ENCODE data around the gene SERPINB1. TPM values are rescaled to one million over a fixed set of nuclear protein-coding genes. Genes with fewer than 3 reads are reported as not detected.

SERPINB1 gene
- total and polyA plus RNA-seq, 2 experiments from 2014 or later: 5.6 to 6.5 TPM

DNA sequence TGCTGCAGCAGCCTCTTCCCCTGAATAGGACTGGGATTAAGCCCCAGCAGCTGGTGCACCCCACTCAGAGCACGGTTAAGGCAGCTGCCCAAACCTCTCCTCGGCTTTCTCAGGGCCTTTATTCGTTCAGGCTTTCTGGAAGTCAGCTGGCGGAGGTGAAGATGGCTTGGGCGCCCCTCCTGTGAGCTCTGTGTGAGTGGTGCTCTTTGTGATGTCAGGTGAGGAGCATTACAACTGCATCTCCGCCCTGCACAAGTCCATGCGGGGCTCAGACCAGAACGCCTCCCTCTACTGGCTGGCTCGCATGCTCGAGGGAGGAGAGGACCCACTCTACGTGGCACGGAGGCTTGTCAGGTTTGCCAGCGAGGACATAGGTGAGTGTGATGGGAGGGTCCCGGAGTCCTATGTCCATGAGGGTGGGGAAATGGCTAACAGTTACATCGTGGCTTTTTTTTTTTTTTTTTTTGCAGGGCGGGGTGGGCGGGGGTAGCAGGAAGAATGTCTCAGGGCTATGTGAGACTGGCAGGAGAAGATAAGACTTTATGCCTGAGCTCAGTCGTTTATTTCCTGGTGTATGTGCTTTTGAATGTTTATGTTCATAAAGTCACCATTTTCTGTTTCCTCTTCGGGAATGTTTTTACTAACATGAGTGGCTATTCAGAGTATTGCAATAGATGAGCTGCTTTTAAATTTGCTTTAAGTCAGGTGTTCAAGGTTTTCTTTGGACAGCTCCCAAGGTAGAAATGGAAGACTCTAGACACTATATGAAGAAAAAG, 58.3 kb downstream of the SERPINB1 start:
- Mint-ChIP-seq H3K27ac (peak overlapping the region; percentile 38), H3K4me1 (peaks cover 9% of the 10 kb centered on the region), H3K36me3 (ENCODE audit: low read depth) (peaks cover 42% of the 10 kb centered on the region), H3K27me3 (ENCODE audit: insufficient read depth, low read depth, poor library complexity) (no peaks in the 10 kb centered on the region), H3K9me3 (no peaks in the 10 kb centered on the region; the same call in 2 of the 3 replicates), H3K4me3 (no peak overlapping the region)
- TF ChIP-seq, protein P1, sequence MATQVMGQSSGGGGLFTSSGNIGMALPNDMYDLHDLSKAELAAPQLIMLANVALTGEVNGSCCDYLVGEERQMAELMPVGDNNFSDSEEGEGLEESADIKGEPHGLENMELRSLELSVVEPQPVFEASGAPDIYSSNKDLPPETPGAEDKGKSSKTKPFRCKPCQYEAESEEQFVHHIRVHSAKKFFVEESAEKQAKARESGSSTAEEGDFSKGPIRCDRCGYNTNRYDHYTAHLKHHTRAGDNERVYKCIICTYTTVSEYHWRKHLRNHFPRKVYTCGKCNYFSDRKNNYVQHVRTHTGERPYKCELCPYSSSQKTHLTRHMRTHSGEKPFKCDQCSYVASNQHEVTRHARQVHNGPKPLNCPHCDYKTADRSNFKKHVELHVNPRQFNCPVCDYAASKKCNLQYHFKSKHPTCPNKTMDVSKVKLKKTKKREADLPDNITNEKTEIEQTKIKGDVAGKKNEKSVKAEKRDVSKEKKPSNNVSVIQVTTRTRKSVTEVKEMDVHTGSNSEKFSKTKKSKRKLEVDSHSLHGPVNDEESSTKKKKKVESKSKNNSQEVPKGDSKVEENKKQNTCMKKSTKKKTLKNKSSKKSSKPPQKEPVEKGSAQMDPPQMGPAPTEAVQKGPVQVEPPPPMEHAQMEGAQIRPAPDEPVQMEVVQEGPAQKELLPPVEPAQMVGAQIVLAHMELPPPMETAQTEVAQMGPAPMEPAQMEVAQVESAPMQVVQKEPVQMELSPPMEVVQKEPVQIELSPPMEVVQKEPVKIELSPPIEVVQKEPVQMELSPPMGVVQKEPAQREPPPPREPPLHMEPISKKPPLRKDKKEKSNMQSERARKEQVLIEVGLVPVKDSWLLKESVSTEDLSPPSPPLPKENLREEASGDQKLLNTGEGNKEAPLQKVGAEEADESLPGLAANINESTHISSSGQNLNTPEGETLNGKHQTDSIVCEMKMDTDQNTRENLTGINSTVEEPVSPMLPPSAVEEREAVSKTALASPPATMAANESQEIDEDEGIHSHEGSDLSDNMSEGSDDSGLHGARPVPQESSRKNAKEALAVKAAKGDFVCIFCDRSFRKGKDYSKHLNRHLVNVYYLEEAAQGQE (IDR thresholded peaks at IDR 0.05; ENCODE audit: unreplicated experiment): no peak
- TF ChIP-seq, protein P2, sequence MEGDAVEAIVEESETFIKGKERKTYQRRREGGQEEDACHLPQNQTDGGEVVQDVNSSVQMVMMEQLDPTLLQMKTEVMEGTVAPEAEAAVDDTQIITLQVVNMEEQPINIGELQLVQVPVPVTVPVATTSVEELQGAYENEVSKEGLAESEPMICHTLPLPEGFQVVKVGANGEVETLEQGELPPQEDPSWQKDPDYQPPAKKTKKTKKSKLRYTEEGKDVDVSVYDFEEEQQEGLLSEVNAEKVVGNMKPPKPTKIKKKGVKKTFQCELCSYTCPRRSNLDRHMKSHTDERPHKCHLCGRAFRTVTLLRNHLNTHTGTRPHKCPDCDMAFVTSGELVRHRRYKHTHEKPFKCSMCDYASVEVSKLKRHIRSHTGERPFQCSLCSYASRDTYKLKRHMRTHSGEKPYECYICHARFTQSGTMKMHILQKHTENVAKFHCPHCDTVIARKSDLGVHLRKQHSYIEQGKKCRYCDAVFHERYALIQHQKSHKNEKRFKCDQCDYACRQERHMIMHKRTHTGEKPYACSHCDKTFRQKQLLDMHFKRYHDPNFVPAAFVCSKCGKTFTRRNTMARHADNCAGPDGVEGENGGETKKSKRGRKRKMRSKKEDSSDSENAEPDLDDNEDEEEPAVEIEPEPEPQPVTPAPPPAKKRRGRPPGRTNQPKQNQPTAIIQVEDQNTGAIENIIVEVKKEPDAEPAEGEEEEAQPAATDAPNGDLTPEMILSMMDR (conservative IDR thresholded peaks at IDR 0.05; ENCODE audit: low read depth in 2 of 2): peak; percentile 36 to 62
- Histone ChIP-seq H3K79me2 (replicated peaks; ENCODE audit: insufficient read depth) (peaks cover 40% of the 10 kb centered on the region), H2AFZ (no peak overlapping the region), H3K27me3 (ENCODE audit: insufficient read depth) (no peaks in the 10 kb centered on the region), H3K4me1 (ENCODE audit: insufficient read depth) (peaks cover 4% of the 10 kb centered on the region; the same call in 1 of the 2 replicates), H3K27ac (ENCODE audit: low read depth) (peak overlapping the region; percentile 78; the same call in 1 of the 2 replicates), H3F3A (replicated peaks; ENCODE audit: low read depth) (no peaks in the 10 kb centered on the region), H3K4me3 (no peak overlapping the region), H4K20me1 (replicated peaks; ENCODE audit: insufficient read depth) (peaks cover 11% of the 10 kb centered on the region), H3K36me3 (ENCODE audit: insufficient read depth) (peaks cover 6% of the 10 kb centered on the region; the same call in 1 of the 2 replicates), H3K4me2 (no peak overlapping the region), H3K9me2 (ENCODE audit: insufficient read depth) (no peaks in the 10 kb centered on the region)
- ATAC-seq (peak; percentile 95), DNase-seq (ENCODE audit: low spot score) (peak; percentile 67)

DNA sequence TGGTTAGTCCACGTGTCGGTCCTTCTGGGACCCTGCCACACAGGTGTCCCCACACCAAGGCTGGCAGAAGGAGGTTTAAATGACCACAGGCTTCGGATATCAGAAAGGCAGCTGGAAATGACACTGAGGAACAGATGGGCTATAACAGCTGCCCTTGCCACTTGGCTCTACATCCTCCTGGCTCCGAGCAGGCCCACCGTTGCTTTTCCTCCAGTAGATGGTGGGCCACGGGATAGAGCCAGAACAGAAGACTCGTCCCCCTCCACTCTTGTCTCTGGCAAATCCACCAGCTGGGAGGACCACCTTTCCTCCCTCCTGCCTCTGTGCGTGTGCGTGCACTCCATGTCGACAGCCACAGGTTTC, 58.9 kb downstream of the SERPINB1 start:
- Mint-ChIP-seq H3K36me3 (ENCODE audit: low read depth) (peaks cover 39% of the 10 kb centered on the region), H3K27me3 (ENCODE audit: insufficient read depth, low read depth, poor library complexity) (no peaks in the 10 kb centered on the region), H3K9me3 (no peaks in the 10 kb centered on the region; the same call in 2 of the 3 replicates), H3K27ac (peak overlapping the region; percentile 38), H3K4me3 (no peak overlapping the region; the same call in 2 of the 3 replicates), H3K4me1 (peaks cover 9% of the 10 kb centered on the region)
- DNase-seq (ENCODE audit: low spot score) (no peak), ATAC-seq (peak; percentile 14; the same call in 2 of the 3 replicates)
- Histone ChIP-seq H3K36me3 (ENCODE audit: insufficient read depth) (peaks cover 6% of the 10 kb centered on the region; the same call in 1 of the 2 replicates), H4K20me1 (replicated peaks; ENCODE audit: insufficient read depth) (peaks cover 11% of the 10 kb centered on the region), H3K4me2 (no peak overlapping the region), H3K27ac (ENCODE audit: low read depth) (peak overlapping the region; percentile 78; the same call in 1 of the 2 replicates), H3K9me2 (ENCODE audit: insufficient read depth) (no peaks in the 10 kb centered on the region), H3K4me3 (no peak overlapping the region), H3K79me2 (replicated peaks; ENCODE audit: insufficient read depth) (peaks cover 46% of the 10 kb centered on the region), H3F3A (replicated peaks; ENCODE audit: low read depth) (no peaks in the 10 kb centered on the region), H2AFZ (no peak overlapping the region), H3K27me3 (ENCODE audit: insufficient read depth) (no peaks in the 10 kb centered on the region), H3K4me1 (ENCODE audit: insufficient read depth) (peaks cover 4% of the 10 kb centered on the region; the same call in 1 of the 2 replicates)
- TF ChIP-seq STAT1 (IDR thresholded peaks at IDR 0.05; ENCODE audit: unreplicated experiment) (no peak), CREB1 (CRISPR knock-in tag; IDR thresholded peaks at IDR 0.05; ENCODE audit: low read depth) (no peak)
- TF ChIP-seq, protein P3, sequence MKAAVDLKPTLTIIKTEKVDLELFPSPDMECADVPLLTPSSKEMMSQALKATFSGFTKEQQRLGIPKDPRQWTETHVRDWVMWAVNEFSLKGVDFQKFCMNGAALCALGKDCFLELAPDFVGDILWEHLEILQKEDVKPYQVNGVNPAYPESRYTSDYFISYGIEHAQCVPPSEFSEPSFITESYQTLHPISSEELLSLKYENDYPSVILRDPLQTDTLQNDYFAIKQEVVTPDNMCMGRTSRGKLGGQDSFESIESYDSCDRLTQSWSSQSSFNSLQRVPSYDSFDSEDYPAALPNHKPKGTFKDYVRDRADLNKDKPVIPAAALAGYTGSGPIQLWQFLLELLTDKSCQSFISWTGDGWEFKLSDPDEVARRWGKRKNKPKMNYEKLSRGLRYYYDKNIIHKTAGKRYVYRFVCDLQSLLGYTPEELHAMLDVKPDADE (IDR thresholded peaks at IDR 0.05): no peak

Measured in GM23338 (cell line).